IMR-90 (cell line): ENCODE results near the gene CD300C. TPM values are rescaled to one million over a fixed set of nuclear protein-coding genes. Genes with fewer than 3 reads are reported as not detected.

Experiments used
- polyA plus RNA-seq, 3 experiments: library from polyadenylated mRNA; depleted of rRNA; stranded (reverse); fragments of >200 nt; gene quantifications; 2 replicates each; pipeline ENCODE4 v1.2.3, GENCODE V29; 2012; ENCODE audit warnings: low replicate concordance in 1 of 3
- total RNA-seq: library from RNA; depleted of rRNA; stranded (reverse); fragments of >200 nt; gene quantifications from 2 replicates; pipeline ENCODE4 v1.2.3, GENCODE V29; 2012; rRNA removed

CD300C gene
- total and polyA plus RNA-seq, 2 of the 4 experiments (the other 2 are of a cell fraction) = not detected

Other genes starting within 250 kb of the CD300C start
- not detected in 2 replicates for gene KIF19, start 219.9 kb downstream of the CD300C start, total RNA-seq
- gene KIF19, start 219.9 kb downstream of the CD300C start, polyA plus RNA-seq (2012; rRNA removed) = not detected in 2 replicates
- not detected in 2 replicates for gene BTBD17, start 184.2 kb downstream of the CD300C start, total RNA-seq
- not detected in 2 replicates for gene BTBD17, start 184.2 kb downstream of the CD300C start, polyA plus RNA-seq (2012; rRNA removed)
- gene GPR142, start 178.6 kb downstream of the CD300C start, total RNA-seq = not detected in 2 replicates
- not detected in 2 replicates for gene GPR142, start 178.6 kb downstream of the CD300C start, polyA plus RNA-seq (2012; rRNA removed)
- not detected in 2 replicates for gene GPRC5C, start 114.0 kb downstream of the CD300C start, total RNA-seq
- not detected in 2 replicates for gene GPRC5C, start 114.0 kb downstream of the CD300C start, polyA plus RNA-seq (2012; rRNA removed)
- not detected in 2 replicates for gene CD300A, start 79.5 kb downstream of the CD300C start, total RNA-seq
- gene CD300A, start 79.5 kb downstream of the CD300C start, polyA plus RNA-seq (2012; rRNA removed) = not detected in 2 replicates
- gene CD300LB, start 14.6 kb downstream of the CD300C start, total RNA-seq = not detected in 2 replicates
- not detected in 2 replicates for gene CD300LB, start 14.6 kb downstream of the CD300C start, polyA plus RNA-seq (2012; rRNA removed)
- gene CD300H, start 21.4 kb upstream of the CD300C start, total RNA-seq = not detected in 2 replicates
- gene CD300H, start 21.4 kb upstream of the CD300C start, polyA plus RNA-seq (2012; rRNA removed) = not detected in 2 replicates
- gene CD300LD, start 46.2 kb upstream of the CD300C start, total RNA-seq = not detected in 2 replicates
- gene CD300LD, start 46.2 kb upstream of the CD300C start, polyA plus RNA-seq (2012; rRNA removed) = not detected in 2 replicates
- not detected in 2 replicates for gene CD300E, start 77.6 kb upstream of the CD300C start, total RNA-seq
- gene CD300E, start 77.6 kb upstream of the CD300C start, polyA plus RNA-seq (2012; rRNA removed) = not detected in 2 replicates
- gene CD300LF, start 166.8 kb upstream of the CD300C start, total RNA-seq = not detected in 2 replicates
- not detected in 2 replicates for gene CD300LF, start 166.8 kb upstream of the CD300C start, polyA plus RNA-seq (2012; rRNA removed)
- gene RAB37, start 191.1 kb upstream of the CD300C start, total RNA-seq = not detected in 2 replicates
- gene RAB37, start 191.1 kb upstream of the CD300C start, polyA plus RNA-seq (2012; rRNA removed) = 0.19 TPM in 1 of 2 replicates, not detected in the other
- 3.3 and 3.8 TPM in 2 replicates for gene NHERF1, start 202.5 kb upstream of the CD300C start, total RNA-seq
- gene NHERF1, start 202.5 kb upstream of the CD300C start, polyA plus RNA-seq (2012; rRNA removed) = 11.8 and 14.5 TPM in 2 replicates
- gene NAT9, start 230.2 kb upstream of the CD300C start, total RNA-seq = 25.8 and 48.9 TPM in 2 replicates
- 60.7 and 62.0 TPM in 2 replicates for gene NAT9, start 230.2 kb upstream of the CD300C start, polyA plus RNA-seq (2012; rRNA removed)